Endothelial cell of umbilical vein (primary cell): ENCODE data around the gene CDKN1C. TPM values are rescaled to one million over a fixed set of nuclear protein-coding genes. Genes with fewer than 3 reads are reported as not detected.

Source experiments
- BruUV-seq: library from RNA; stranded (reverse); fragments of 400-500 nt; replicated peaks from 2 replicates; lab custom pipeline; 2021; lab: Mats Ljungman, UMichigan
- CTCF ChIA-PET: fragments of 300-600, 350-600 bp; sonication (Branson Sonifier 250); formaldehyde crosslinking; loops from one replicate; lab custom pipeline; 2021; ENCODE audit warnings: antibody characterized with exemption, inconsistent platforms; lab: Charles Lee
- POLR2A ChIA-PET: fragments of 300-600, 350-600 bp; sonication (Branson Sonifier 250); formaldehyde crosslinking; loops from one replicate; lab custom pipeline; 2021; ENCODE audit warnings: antibody characterized with exemption, inconsistent platforms; lab: Charles Lee
- DNase-seq: peaks from one replicate; pipeline ENCODE4 v3.0.0-alpha.2; 2011; ENCODE audit warnings: low read depth, low spot score
- FAIRE-seq: peaks from 2 replicates; lab custom pipeline; 2011; peaks lifted over from hg19 to GRCh38; lab: Jason Lieb, UNC
- H2AFZ ChIP-seq: 2 replicates; pipeline ENCODE4 v1.6.0; 2012; ENCODE audit warnings: low read depth, low read length, control low read depth, inconsistent platforms
- H3K27ac ChIP-seq: 2 replicates; pipeline ENCODE4 v1.5.1; 2011; ENCODE audit warnings: low read depth, mild to moderate bottlenecking, control low read depth, low read length, moderate library complexity; ENCODE audit not compliant: insufficient read depth
- H3K27me3 ChIP-seq, 2 experiments: 2 replicates each; pipeline versions ENCODE4 v1.6.0 to v1.6.1; 2011; ENCODE audit warnings: low read length in 2 of 2, mixed read lengths in 1 of 2; ENCODE audit not compliant: control insufficient read depth in 2 of 2, insufficient read depth in 2 of 2
- H3K36me3 ChIP-seq, 2 experiments: 2 replicates in 1 of 2; 3 replicates in 1 of 2; pipeline ENCODE4 v1.5.1; 2011; ENCODE audit warnings: low read length in 2 of 2, mild to moderate bottlenecking in 1 of 2, moderate library complexity in 1 of 2; ENCODE audit not compliant: control insufficient read depth in 2 of 2, insufficient read depth in 2 of 2; ENCODE audit errors: extremely low read depth in 1 of 2
- H3K4me1 ChIP-seq: 3 replicates; pipeline ENCODE4 v1.5.1; 2011; ENCODE audit warnings: mild to moderate bottlenecking, low read length; ENCODE audit not compliant: control insufficient read depth, insufficient read depth; ENCODE audit errors: extremely low read depth
- H3K4me2 ChIP-seq: 2 replicates; pipeline ENCODE4 v1.6.1; 2011; ENCODE audit warnings: low read length, control low read depth, mixed read lengths; ENCODE audit not compliant: insufficient read depth
- H3K4me3 ChIP-seq, 3 experiments: fragments of 200-600 bp in 1 of 3; sonication (generic), shearing (Covaris generic) in 1 of 3; replicated peaks in 1 of 3; 2 replicates each; pipeline ENCODE4 v1.5.1; 2011 to 2016; ENCODE audit warnings: control low read depth in 3 of 3, low read length in 3 of 3, mild to moderate bottlenecking in 2 of 3, inconsistent platforms in 1 of 3, low read depth in 1 of 3, moderate library complexity in 1 of 3; ENCODE audit not compliant: insufficient read depth in 1 of 3
- H3K79me2 ChIP-seq: 2 replicates; pipeline ENCODE4 v1.6.0; 2012; ENCODE audit warnings: low read length, inconsistent platforms; ENCODE audit not compliant: control insufficient read depth, insufficient read depth
- H3K9ac ChIP-seq: replicated peaks from 2 replicates; pipeline ENCODE3; 2011; ENCODE audit warnings: low read length, control low read depth; ENCODE audit not compliant: insufficient read depth; ENCODE audit errors: extremely low read depth
- H3K9me1 ChIP-seq: replicated peaks from 3 replicates; pipeline ENCODE4 v1.6.0; 2011; ENCODE audit warnings: mild to moderate bottlenecking, low read length; ENCODE audit not compliant: control insufficient read depth, insufficient read depth; ENCODE audit errors: extremely low read depth
- H3K9me3 ChIP-seq: replicated peaks from 2 replicates; pipeline ENCODE4 v1.5.1; 2012; ENCODE audit warnings: low read length, inconsistent platforms; ENCODE audit not compliant: control insufficient read depth, insufficient read depth
- H4K20me1 ChIP-seq: replicated peaks from 2 replicates; pipeline ENCODE3; 2011; ENCODE audit warnings: mild to moderate bottlenecking, low read length; ENCODE audit not compliant: control insufficient read depth, insufficient read depth; ENCODE audit errors: extremely low read depth
- CTCF ChIP-seq, 2 donors: IDR thresholded peaks; 1 replicate in 1 of 2; 2 replicates in 1 of 2; pipeline ENCODE4 v1.5.1; 2011; ENCODE audit warnings: low read length in 2 of 2, mild to moderate bottlenecking in 2 of 2, moderate library complexity in 2 of 2, control low read depth in 1 of 2, inconsistent platforms in 1 of 2, low read depth in 1 of 2; ENCODE audit not compliant: insufficient read depth in 1 of 2; ENCODE audit errors: extremely low read depth in 1 of 2
- EZH2 ChIP-seq: IDR thresholded peaks from 2 replicates; pipeline ENCODE4 v1.6.1; 2012; ENCODE audit warnings: borderline replicate concordance, low read depth, mild to moderate bottlenecking, moderate library complexity, low read length, inconsistent platforms; ENCODE audit not compliant: severe bottlenecking
- FOS ChIP-seq: IDR thresholded peaks from 2 replicates; pipeline ENCODE4 v1.6.1; 2011; ENCODE audit warnings: mild to moderate bottlenecking, low read length, moderate library complexity, borderline replicate concordance; ENCODE audit not compliant: insufficient read depth
- GATA2 ChIP-seq: IDR thresholded peaks from 2 replicates; pipeline ENCODE4 v1.7.0; 2011; ENCODE audit warnings: low read depth, mild to moderate bottlenecking, moderate library complexity, mixed read lengths, low read length; ENCODE audit not compliant: insufficient read length, insufficient read depth
- JUN ChIP-seq: IDR thresholded peaks from 2 replicates; pipeline ENCODE4 v1.6.1; 2011; ENCODE audit warnings: borderline replicate concordance, low read depth; ENCODE audit not compliant: insufficient read length, insufficient read depth
- MAX ChIP-seq: IDR thresholded peaks from 2 replicates; pipeline ENCODE4 v1.6.1; 2011; ENCODE audit not compliant: insufficient read depth, insufficient read length
- MYC ChIP-seq: IDR thresholded peaks from one replicate; pipeline ENCODE4 v1.6.1; 2011; ENCODE audit warnings: mild to moderate bottlenecking, low read depth, low read length
- POLR2A ChIP-seq: IDR thresholded peaks from 2 replicates; pipeline ENCODE4 v1.6.1; 2012; ENCODE audit warnings: low read depth, mild to moderate bottlenecking, control low read depth, low read length
- POLR2AphosphoS5 ChIP-seq: IDR thresholded peaks from 2 replicates; pipeline ENCODE4 v1.6.1; 2012; ENCODE audit warnings: low read depth, mild to moderate bottlenecking, control low read depth, low read length, moderate library complexity; ENCODE audit not compliant: insufficient read depth
- dilution Hi-C: fragments of 300-500 bp; cut with MboI; formaldehyde crosslinking; loops from one replicate; pipeline ENCODE4 v1.15.0; 2019; ENCODE audit warnings: low sequenced_read_pairs; ENCODE audit not compliant: extremely low pct_ligation_motif_present
- intact Hi-C: fragments of 100-400 bp; cut with micrococcal nuclease; formaldehyde crosslinking; loops from one replicate; pipeline ENCODE4 v1.10.0; 2022
- polyA plus RNA-seq, 4 experiments: library from polyadenylated mRNA; depleted of rRNA in 3 of 4; stranded (reverse) in 3 of 4; unstranded in 1 of 4; fragments of >200 nt; gene quantifications; 2 replicates each; pipeline versions ENCODE4 v1.2.1 to v1.2.3, GENCODE V29; 2011 to 2012; ENCODE audit warnings: missing spikeins in 1 of 4
- total RNA-seq: library from RNA; stranded (reverse); gene quantifications from 2 replicates; pipeline ENCODE4 v1.2.3, GENCODE V29; 2021

The CDKN1C gene
- total and polyA plus RNA-seq, 2 donors (not counting 3 experiments of a cell fraction or from before 2014, with no cell fraction given), result 4.1 to 9.0 TPM

- BruUV-seq, result no TSS peak
- TF ChIP-seq MYC (no peak), GATA2 (no peak), CTCF (IDR thresholded peaks at IDR 0.05; ENCODE audit: extremely low read depth in 1 of 2, insufficient read depth in 1 of 2, low read depth in 1 of 2, low read length in 2 of 2) (no peak), POLR2A (no peak), MAX (no peak), JUN (no peak), FOS (no peak), POLR2AphosphoS5 (no peak), EZH2 (no peak)
- Histone ChIP-seq H4K20me1 (no peaks in the 10 kb centered on the region), H3K9ac (no peak overlapping the region), H3K4me2 (no peak overlapping the region), H3K9me3 (no peaks in the 10 kb centered on the region), H3K4me3 (no peak overlapping the region), H2AFZ (no peak overlapping the region), H3K9me1 (no peaks in the 10 kb centered on the region), H3K27me3 (no peaks in the 10 kb centered on the region), H3K79me2 (no peaks in the 10 kb centered on the region), H3K4me1 (no peaks in the 10 kb centered on the region), H3K27ac (no peak overlapping the region), H3K36me3 (no peaks in the 10 kb centered on the region)
- ChIA-PET POLR2A (no interaction called here), CTCF (no interaction called here)
- dilution Hi-C loops, result no loop called here
- FAIRE-seq (no peak), DNase-seq (no peak)
- intact Hi-C loops, result no loop called here
Observed at GRCh38 chr11:2841411-2842190, 44.0 kb downstream of the CDKN1C start.
